ENCODE data around the gene CLEC2B.
A peak's percentile ranks its signal among the peaks of the same experiment; 100 is the strongest.

Gene CLEC2B

DNA sequence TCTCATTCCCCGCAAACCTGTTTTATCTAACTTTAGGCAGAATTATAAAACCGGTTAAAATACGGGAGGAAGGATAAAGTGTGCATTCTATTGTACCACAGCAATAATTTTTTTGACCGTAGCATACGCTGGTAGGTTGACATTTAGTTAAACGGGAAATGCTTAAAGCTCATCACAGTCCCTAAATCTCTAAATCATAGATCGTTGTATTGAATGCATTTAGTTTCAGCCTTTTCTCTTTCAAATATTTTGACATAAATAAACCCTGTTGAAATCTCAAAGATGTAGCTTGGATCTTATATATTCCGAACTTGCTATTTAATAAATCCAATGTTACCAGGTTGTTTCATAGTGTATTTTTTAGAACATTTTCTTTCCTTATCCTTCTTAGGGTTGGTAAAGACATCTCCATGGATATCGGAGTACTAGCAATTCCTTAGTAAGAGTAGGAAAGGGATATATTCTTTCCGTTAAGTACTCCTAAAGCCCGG is 798 bp downstream of the CLEC2B start:
- Histone ChIP-seq H3K9me3 (ENCODE audit: control insufficient read depth, low read length) (peaks cover 11% of the 10 kb centered on the region), H3K9ac (ENCODE audit: low read length) (peak overlapping the region; percentile 94), H3K27me3 (replicated peaks; ENCODE audit: control insufficient read depth, insufficient read depth, low read length) (no peaks in the 10 kb centered on the region), H3K4me1 (ENCODE audit: control insufficient read depth, insufficient read depth, low read length) (peaks cover 39% of the 10 kb centered on the region), H3K4me3 (ENCODE audit: low read length) (peak overlapping the region; percentile 79), H3K36me3 (ENCODE audit: control insufficient read depth, insufficient read depth, low read length, severe bottlenecking) (no peaks in the 10 kb centered on the region)
- DNase-seq (ENCODE audit: low read depth), result no peak

DNA sequence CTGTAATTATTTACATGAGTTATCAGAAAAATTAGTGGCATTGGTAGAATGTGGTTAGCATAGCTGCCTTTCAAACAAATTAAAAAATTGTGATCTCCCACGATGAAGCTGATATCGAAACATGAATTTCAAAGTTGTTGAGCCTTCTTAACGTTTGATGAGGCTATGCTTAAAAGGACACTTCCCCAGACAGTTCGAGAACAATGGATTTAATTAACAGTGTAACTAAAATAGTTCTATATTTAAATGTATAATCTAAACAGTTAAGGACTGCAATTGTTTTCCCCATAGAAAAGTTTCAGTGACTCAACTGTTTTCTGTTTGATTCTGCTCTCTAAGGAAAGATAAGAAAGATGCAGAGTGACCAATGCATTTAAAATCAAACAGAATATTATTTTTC is 1.6 kb downstream of the CLEC2B start:
- peak overlapping the region; percentile 94 for H3K9ac ChIP-seq (ENCODE audit: low read length)
- peaks cover 38% of the 10 kb centered on the region for H3K4me1 ChIP-seq (ENCODE audit: control insufficient read depth, insufficient read depth, low read length)
- peak overlapping the region; percentile 79 for H3K4me3 ChIP-seq (ENCODE audit: low read length)
- no peaks in the 10 kb centered on the region for H3K27me3 ChIP-seq (replicated peaks; ENCODE audit: control insufficient read depth, insufficient read depth, low read length)
- no peak for DNase-seq (ENCODE audit: low read depth)
- H3K36me3 ChIP-seq (ENCODE audit: control insufficient read depth, insufficient read depth, low read length, severe bottlenecking), result no peaks in the 10 kb centered on the region
- peaks cover 11% of the 10 kb centered on the region for H3K9me3 ChIP-seq (ENCODE audit: control insufficient read depth, low read length)

DNA sequence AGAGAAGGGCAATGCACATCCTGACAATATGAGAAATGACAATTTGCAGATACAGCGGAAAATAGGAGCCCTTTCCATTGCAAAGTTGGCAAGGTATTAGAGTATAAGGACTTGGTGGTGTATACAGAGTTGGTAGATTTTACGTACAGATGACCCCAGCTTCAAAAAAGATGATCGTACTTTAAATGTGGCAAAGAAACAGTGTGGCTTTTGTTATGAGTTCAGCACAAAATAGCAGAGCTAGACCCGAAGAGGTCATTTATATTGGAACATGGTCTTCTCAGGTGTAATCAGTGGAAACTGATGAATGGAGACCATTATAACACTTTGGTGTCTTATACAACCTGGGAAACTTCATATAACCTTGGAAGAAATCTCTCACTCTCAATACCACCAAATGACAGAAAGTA is 2.3 kb downstream of the CLEC2B start:
- Histone ChIP-seq H3K27me3 (replicated peaks; ENCODE audit: control insufficient read depth, insufficient read depth, low read length) (no peaks in the 10 kb centered on the region), H3K36me3 (ENCODE audit: control insufficient read depth, insufficient read depth, low read length, severe bottlenecking) (no peaks in the 10 kb centered on the region), H3K4me1 (ENCODE audit: control insufficient read depth, insufficient read depth, low read length) (peaks cover 32% of the 10 kb centered on the region), H3K9ac (ENCODE audit: low read length) (peak overlapping the region; percentile 94), H3K4me3 (ENCODE audit: low read length) (peak overlapping the region; percentile 79), H3K9me3 (ENCODE audit: control insufficient read depth, low read length) (peaks cover 11% of the 10 kb centered on the region)
- no peak for DNase-seq (ENCODE audit: low read depth)

GRCh38 chr12:9864913-9865675 is 4.1 kb downstream of the CLEC2B start:
- Histone ChIP-seq H3K27me3 (replicated peaks; ENCODE audit: control insufficient read depth, insufficient read depth, low read length) (no peaks in the 10 kb centered on the region), H3K36me3 (ENCODE audit: control insufficient read depth, insufficient read depth, low read length, severe bottlenecking) (no peaks in the 10 kb centered on the region), H3K4me1 (ENCODE audit: control insufficient read depth, insufficient read depth, low read length) (peaks cover 15% of the 10 kb centered on the region), H3K4me3 (ENCODE audit: low read length) (peak overlapping the region; percentile 79), H3K9me3 (ENCODE audit: control insufficient read depth, low read length) (peaks cover 11% of the 10 kb centered on the region), H3K9ac (ENCODE audit: low read length) (peak overlapping the region; percentile 94)
- no peak for DNase-seq (ENCODE audit: low read depth)

- H3K4me1 ChIP-seq (ENCODE audit: control insufficient read depth, insufficient read depth, low read length), result peaks cover 5% of the 10 kb centered on the region
- H3K9ac ChIP-seq (ENCODE audit: low read length), result no peak overlapping the region
- H3K9me3 ChIP-seq (ENCODE audit: control insufficient read depth, low read length), result no peaks in the 10 kb centered on the region
- H3K27me3 ChIP-seq (replicated peaks; ENCODE audit: control insufficient read depth, insufficient read depth, low read length), result no peaks in the 10 kb centered on the region
- no peak for DNase-seq (ENCODE audit: low read depth)
- no peak overlapping the region for H3K4me3 ChIP-seq (ENCODE audit: low read length)
- peaks cover 31% of the 10 kb centered on the region for H3K36me3 ChIP-seq (ENCODE audit: control insufficient read depth, insufficient read depth, low read length, severe bottlenecking)
Measured at GRCh38 chr12:9858135-9858534, 11.0 kb downstream of the CLEC2B start.

DNA sequence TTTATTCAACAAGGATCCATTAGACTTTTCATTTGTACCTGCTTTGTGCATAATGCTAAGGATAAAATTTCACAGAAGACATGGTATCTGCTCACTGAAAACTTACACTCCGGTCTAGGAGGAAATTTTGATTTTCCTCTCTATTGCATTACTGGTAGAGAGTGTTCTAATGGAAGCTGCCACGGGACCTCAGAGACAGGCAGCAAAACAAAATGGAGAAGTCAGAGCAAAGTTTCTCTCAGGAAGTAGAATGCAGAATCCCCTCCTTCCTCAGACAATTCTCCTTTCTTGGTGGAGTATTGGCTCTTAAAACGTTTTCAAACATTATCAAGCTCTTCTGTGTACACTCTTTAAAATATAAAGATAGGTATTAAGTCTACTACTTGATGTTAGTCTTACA is 12.3 kb downstream of the CLEC2B start:
- Histone ChIP-seq H3K4me1 (ENCODE audit: control insufficient read depth, insufficient read depth, low read length) (peaks cover 5% of the 10 kb centered on the region), H3K36me3 (ENCODE audit: control insufficient read depth, insufficient read depth, low read length, severe bottlenecking) (peaks cover 42% of the 10 kb centered on the region), H3K9ac (ENCODE audit: low read length) (no peak overlapping the region), H3K9me3 (ENCODE audit: control insufficient read depth, low read length) (no peaks in the 10 kb centered on the region), H3K4me3 (ENCODE audit: low read length) (no peak overlapping the region), H3K27me3 (replicated peaks; ENCODE audit: control insufficient read depth, insufficient read depth, low read length) (no peaks in the 10 kb centered on the region)
- DNase-seq (ENCODE audit: low read depth), result no peak

DNA sequence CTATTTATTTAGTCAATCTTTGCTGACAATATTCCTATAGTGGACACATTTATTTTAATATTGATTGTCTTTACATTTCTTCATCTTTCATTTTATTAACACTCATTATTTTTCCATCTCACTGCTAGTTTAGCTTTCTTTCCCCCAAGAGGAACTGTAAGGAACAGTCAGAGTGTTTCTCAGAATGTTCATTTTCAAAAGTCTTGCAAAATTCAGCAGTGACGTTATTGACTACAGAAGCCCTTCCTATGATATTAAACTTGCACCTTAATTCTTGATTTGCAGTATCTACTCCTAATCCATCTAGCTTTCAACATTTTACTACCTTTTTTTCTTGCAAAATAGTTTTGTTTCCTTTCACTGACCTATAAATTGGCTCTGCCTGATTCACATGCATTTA is 13.0 kb downstream of the CLEC2B start:
- DNase-seq (ENCODE audit: low read depth), result no peak
- Histone ChIP-seq H3K9me3 (ENCODE audit: control insufficient read depth, low read length) (no peaks in the 10 kb centered on the region), H3K9ac (ENCODE audit: low read length) (no peak overlapping the region)

DNA sequence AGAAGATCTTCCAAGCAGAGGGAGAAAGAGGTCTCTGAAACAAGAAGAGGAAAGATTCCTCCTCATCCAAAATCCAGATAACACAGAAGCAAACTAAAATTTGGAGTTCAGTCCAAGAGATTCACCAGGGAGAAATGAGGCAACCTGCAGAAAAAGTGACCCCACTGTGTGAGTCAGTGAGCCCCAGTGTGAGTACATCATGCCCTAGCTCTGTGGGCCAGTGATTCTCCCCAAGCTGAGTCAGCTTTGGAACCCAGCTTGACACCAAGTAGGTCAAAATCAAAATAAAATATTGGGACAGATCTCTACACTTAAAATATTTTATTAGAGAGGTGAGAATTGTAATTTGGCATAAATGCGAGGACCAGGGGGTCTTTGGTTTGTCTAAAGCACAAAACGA is 17.2 kb downstream of the CLEC2B start:
- H3K9ac ChIP-seq (ENCODE audit: low read length), result no peak overlapping the region
- no peak overlapping the region for H3K4me3 ChIP-seq (ENCODE audit: low read length)
- H3K27me3 ChIP-seq (replicated peaks; ENCODE audit: control insufficient read depth, insufficient read depth, low read length), result no peaks in the 10 kb centered on the region
- no peak for DNase-seq (ENCODE audit: low read depth)
- peaks cover 38% of the 10 kb centered on the region for H3K36me3 ChIP-seq (ENCODE audit: control insufficient read depth, insufficient read depth, low read length, severe bottlenecking)
- H3K4me1 ChIP-seq (ENCODE audit: control insufficient read depth, insufficient read depth, low read length), result no peaks in the 10 kb centered on the region
- H3K9me3 ChIP-seq (ENCODE audit: control insufficient read depth, low read length), result peaks cover 2% of the 10 kb centered on the region

More for the DNA sequence above, 13.0 kb downstream of the CLEC2B start:
- H3K4me1 ChIP-seq (ENCODE audit: control insufficient read depth, insufficient read depth, low read length), result peaks cover 5% of the 10 kb centered on the region
- H3K4me3 ChIP-seq (ENCODE audit: low read length), result no peak overlapping the region
- no peaks in the 10 kb centered on the region for H3K27me3 ChIP-seq (replicated peaks; ENCODE audit: control insufficient read depth, insufficient read depth, low read length)
- peaks cover 42% of the 10 kb centered on the region for H3K36me3 ChIP-seq (ENCODE audit: control insufficient read depth, insufficient read depth, low read length, severe bottlenecking)

- Histone ChIP-seq H3K9me3 (ENCODE audit: control insufficient read depth, low read length) (peaks cover 2% of the 10 kb centered on the region), H3K9ac (ENCODE audit: low read length) (no peak overlapping the region), H3K4me3 (ENCODE audit: low read length) (no peak overlapping the region), H3K27me3 (replicated peaks; ENCODE audit: control insufficient read depth, insufficient read depth, low read length) (no peaks in the 10 kb centered on the region), H3K36me3 (ENCODE audit: control insufficient read depth, insufficient read depth, low read length, severe bottlenecking) (peaks cover 31% of the 10 kb centered on the region), H3K4me1 (ENCODE audit: control insufficient read depth, insufficient read depth, low read length) (no peaks in the 10 kb centered on the region)
- no peak for DNase-seq (ENCODE audit: low read depth)
Measured at GRCh38 chr12:9851050-9851449, 18.1 kb downstream of the CLEC2B start.

DNA sequence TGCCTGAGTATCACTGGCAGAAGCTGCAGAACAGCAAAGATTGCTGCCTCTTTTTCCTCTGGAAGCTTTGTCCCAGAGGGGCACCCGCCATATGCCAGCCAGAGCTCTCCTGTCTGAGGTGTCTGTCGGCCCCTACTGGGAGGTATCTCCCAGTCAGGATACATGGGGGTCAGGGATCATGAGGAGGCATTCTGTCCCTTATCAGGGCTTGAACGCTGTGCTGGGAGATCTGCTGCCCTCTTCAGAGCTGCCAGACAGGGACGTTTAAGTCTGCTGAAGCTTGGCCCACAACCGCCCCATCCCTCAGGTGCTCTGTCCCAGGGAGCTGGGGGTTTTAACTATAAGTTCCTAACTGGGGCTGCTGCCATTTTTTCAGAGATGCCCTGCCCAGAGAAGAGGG is 20.3 kb downstream of the CLEC2B start:
- H3K4me3 ChIP-seq (ENCODE audit: low read length), result no peak overlapping the region

DNA sequence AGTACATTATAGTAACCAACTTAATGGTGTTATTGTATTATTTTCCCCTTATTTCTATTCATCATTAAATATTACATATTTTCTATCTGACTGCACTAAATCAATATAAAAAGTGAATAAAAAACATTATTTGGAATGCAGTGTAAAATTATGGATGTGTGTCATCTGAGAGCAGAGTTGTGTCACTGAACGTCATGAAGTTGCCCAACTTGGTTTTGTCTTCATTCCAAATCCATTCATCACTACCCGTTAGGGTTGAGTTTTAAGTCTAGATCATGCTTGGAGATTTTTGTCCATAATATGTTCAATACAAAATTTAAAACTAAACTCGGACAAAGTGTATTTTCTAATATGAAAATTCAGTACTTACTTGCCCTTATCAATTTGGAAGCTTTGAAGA is 25.7 kb downstream of the CLEC2B start:
- DNase-seq (ENCODE audit: low read depth), result peak; percentile 0
- Histone ChIP-seq H3K9me3 (ENCODE audit: control insufficient read depth, low read length) (peaks cover 2% of the 10 kb centered on the region), H3K36me3 (ENCODE audit: control insufficient read depth, insufficient read depth, low read length, severe bottlenecking) (no peaks in the 10 kb centered on the region), H3K27me3 (replicated peaks; ENCODE audit: control insufficient read depth, insufficient read depth, low read length) (no peaks in the 10 kb centered on the region), H3K4me1 (ENCODE audit: control insufficient read depth, insufficient read depth, low read length) (no peaks in the 10 kb centered on the region), H3K4me3 (ENCODE audit: low read length) (no peak overlapping the region), H3K9ac (ENCODE audit: low read length) (no peak overlapping the region)

More for the DNA sequence above, 20.3 kb downstream of the CLEC2B start:
- H3K36me3 ChIP-seq (ENCODE audit: control insufficient read depth, insufficient read depth, low read length, severe bottlenecking), result peaks cover 18% of the 10 kb centered on the region
- H3K4me1 ChIP-seq (ENCODE audit: control insufficient read depth, insufficient read depth, low read length), result no peaks in the 10 kb centered on the region
- DNase-seq (ENCODE audit: low read depth), result no peak
- H3K27me3 ChIP-seq (replicated peaks; ENCODE audit: control insufficient read depth, insufficient read depth, low read length), result no peaks in the 10 kb centered on the region
- H3K9ac ChIP-seq (ENCODE audit: low read length), result no peak overlapping the region
- peaks cover 2% of the 10 kb centered on the region for H3K9me3 ChIP-seq (ENCODE audit: control insufficient read depth, low read length)

DNA sequence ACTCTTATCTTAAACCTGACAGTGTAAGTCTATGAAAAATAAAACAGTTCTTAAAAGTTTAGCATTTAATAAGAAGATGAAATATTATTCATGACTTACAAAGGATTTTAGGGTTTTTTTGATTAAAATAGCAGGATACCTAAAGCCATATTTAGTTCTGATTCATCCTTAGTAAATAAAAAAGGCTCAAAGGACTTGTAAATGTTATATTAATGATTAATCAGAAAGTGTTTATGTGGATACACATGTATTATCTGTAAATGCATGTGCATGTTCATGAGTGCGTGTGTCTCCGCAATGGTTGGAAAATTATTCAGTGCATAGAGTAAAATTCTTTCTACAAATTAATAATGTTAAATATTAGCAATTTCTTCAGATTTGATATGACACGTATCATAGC is 37.4 kb downstream of the CLEC2B start:
- Histone ChIP-seq H3K27me3 (replicated peaks; ENCODE audit: control insufficient read depth, insufficient read depth, low read length) (no peaks in the 10 kb centered on the region), H3K9me3 (ENCODE audit: control insufficient read depth, low read length) (no peaks in the 10 kb centered on the region), H3K4me1 (ENCODE audit: control insufficient read depth, insufficient read depth, low read length) (no peaks in the 10 kb centered on the region), H3K9ac (ENCODE audit: low read length) (no peak overlapping the region), H3K4me3 (ENCODE audit: low read length) (no peak overlapping the region), H3K36me3 (ENCODE audit: control insufficient read depth, insufficient read depth, low read length, severe bottlenecking) (no peaks in the 10 kb centered on the region)
- DNase-seq (ENCODE audit: low read depth), result no peak

Measured in adipocyte (in vitro differentiated cells).